SK-N-SH treated with all-trans-retinoic acid at 6 μM for 48 hours (cell line): ENCODE data around the gene KRTAP2-3.
"Not testable (repeated sequence)": the region's sequence is repeated elsewhere in the genome, so short reads cannot be mapped to it uniquely, and the experiment has no call there.

ENCODE experiments used
- ATAC-seq: fragments of 200-7000 bp; cut with Tn5 transposase; 3 replicates; pipeline ENCODE4 v1.9.1; 2020; ENCODE audit warnings: mild to moderate bottlenecking, moderate library complexity
- ARNTL ChIP-seq: fragments of 450-650 bp; formaldehyde crosslinking; IDR thresholded peaks from 2 replicates; pipeline ENCODE4 v1.5.0; 2020; ENCODE audit warnings: low read depth, mild to moderate bottlenecking, moderate library complexity, borderline replicate concordance
- BACH2 ChIP-seq: fragments of 250-450 bp; sonication (Bioruptor Pico); IDR thresholded peaks from 2 replicates; pipeline ENCODE4 v1.9.0; 2021; ENCODE audit warnings: mild to moderate bottlenecking, borderline replicate concordance
- CSRNP3 ChIP-seq: fragments of 250-450 bp; sonication (Bioruptor Pico); IDR thresholded peaks from 2 replicates; pipeline ENCODE4 v1.5.1; 2021; ENCODE audit warnings: mild to moderate bottlenecking, moderate library complexity
- ISL1 ChIP-seq: fragments of 250-450 bp; sonication (Bioruptor Pico); IDR thresholded peaks from 2 replicates; pipeline ENCODE4 v2.1.2; 2022; ENCODE audit warnings: mild to moderate bottlenecking, moderate library complexity
- POU6F1 ChIP-seq: fragments of 250-450 bp; sonication (Bioruptor Pico); IDR thresholded peaks from 2 replicates; pipeline ENCODE4 v1.8.0; 2021; ENCODE audit warnings: low read depth, mild to moderate bottlenecking, moderate library complexity, borderline replicate concordance
- PPARA ChIP-seq: fragments of 250-450 bp; sonication (Bioruptor Pico); IDR thresholded peaks from 2 replicates; pipeline ENCODE4 v1.5.0; 2020; ENCODE audit warnings: mild to moderate bottlenecking, borderline replicate concordance
- SNAI2 ChIP-seq: fragments of 250-450 bp; sonication (Bioruptor Pico); IDR thresholded peaks from 2 replicates; pipeline ENCODE4 v1.5.0; 2020; ENCODE audit warnings: mild to moderate bottlenecking, moderate library complexity
- ZC3H10 ChIP-seq: fragments of 250-450 bp; sonication (Bioruptor Pico); IDR thresholded peaks from 2 replicates; pipeline ENCODE4 v1.5.1; 2021; ENCODE audit warnings: mild to moderate bottlenecking, moderate library complexity
- ZFP3 ChIP-seq: fragments of 250-450 bp; sonication (Bioruptor Pico); IDR thresholded peaks from 2 replicates; pipeline ENCODE4 v1.5.0; 2020; ENCODE audit warnings: mild to moderate bottlenecking, moderate library complexity
- ZFP30 ChIP-seq: fragments of 450-650 bp; formaldehyde crosslinking; IDR thresholded peaks from 2 replicates; pipeline ENCODE4 v1.5.0; 2022; ENCODE audit warnings: mild to moderate bottlenecking, moderate library complexity
- ZNF565 ChIP-seq: fragments of 450-650 bp; formaldehyde crosslinking; conservative IDR thresholded peaks from 2 replicates; pipeline ENCODE4 v1.5.0; 2020; ENCODE audit warnings: low read depth, mild to moderate bottlenecking, moderate library complexity
- ZNF70 ChIP-seq: fragments of 450-650 bp; formaldehyde crosslinking; IDR thresholded peaks from 2 replicates; pipeline ENCODE4 v1.5.0; 2020; ENCODE audit warnings: mild to moderate bottlenecking, moderate library complexity
- ZNF8 ChIP-seq: fragments of 450-650 bp; formaldehyde crosslinking; IDR thresholded peaks from 2 replicates; pipeline ENCODE4 v1.5.0; 2020; ENCODE audit warnings: mild to moderate bottlenecking, moderate library complexity
- TF ChIP-seq, protein P1 (sequence below): fragments of 250-450 bp; sonication (Bioruptor Pico); IDR thresholded peaks from 2 replicates; pipeline ENCODE4 v1.8.0; 2020; ENCODE audit warnings: mild to moderate bottlenecking, moderate library complexity, borderline replicate concordance

Gene KRTAP2-3

GRCh38 chr17:41048441-41048840 lies 11.5 kb downstream of the KRTAP2-3 start:
- ATAC-seq = peak; percentile 28; the same call in 1 of the 3 replicates
- no peak for TF ChIP-seq CSRNP3 (CRISPR knock-in tag)
- TF ChIP-seq ZFP30 = no peak
- no peak for TF ChIP-seq ZNF565
- no peak for TF ChIP-seq POU6F1 (CRISPR knock-in tag)
- no peak for TF ChIP-seq BACH2 (CRISPR knock-in tag)

- not testable (repeated sequence) for ATAC-seq
Observed at GRCh38 chr17:41046735-41047465, 13.0 kb downstream of the KRTAP2-3 start, which contains the start of gene KRTAP2-1. KRTAP2-1 (minus strand) TSS chr17:41047316; CDS start chr17:41047267, 49 bp downstream.

GRCh38 chr17:41042953-41043352 lies 17.0 kb downstream of the KRTAP2-3 start:
- no peak for TF ChIP-seq CSRNP3 (CRISPR knock-in tag)
- TF ChIP-seq PPARA (CRISPR knock-in tag) = no peak
- TF ChIP-seq ZFP3 = no peak
- no peak for TF ChIP-seq ZNF70 (CRISPR knock-in tag)
- TF ChIP-seq, protein P1, sequence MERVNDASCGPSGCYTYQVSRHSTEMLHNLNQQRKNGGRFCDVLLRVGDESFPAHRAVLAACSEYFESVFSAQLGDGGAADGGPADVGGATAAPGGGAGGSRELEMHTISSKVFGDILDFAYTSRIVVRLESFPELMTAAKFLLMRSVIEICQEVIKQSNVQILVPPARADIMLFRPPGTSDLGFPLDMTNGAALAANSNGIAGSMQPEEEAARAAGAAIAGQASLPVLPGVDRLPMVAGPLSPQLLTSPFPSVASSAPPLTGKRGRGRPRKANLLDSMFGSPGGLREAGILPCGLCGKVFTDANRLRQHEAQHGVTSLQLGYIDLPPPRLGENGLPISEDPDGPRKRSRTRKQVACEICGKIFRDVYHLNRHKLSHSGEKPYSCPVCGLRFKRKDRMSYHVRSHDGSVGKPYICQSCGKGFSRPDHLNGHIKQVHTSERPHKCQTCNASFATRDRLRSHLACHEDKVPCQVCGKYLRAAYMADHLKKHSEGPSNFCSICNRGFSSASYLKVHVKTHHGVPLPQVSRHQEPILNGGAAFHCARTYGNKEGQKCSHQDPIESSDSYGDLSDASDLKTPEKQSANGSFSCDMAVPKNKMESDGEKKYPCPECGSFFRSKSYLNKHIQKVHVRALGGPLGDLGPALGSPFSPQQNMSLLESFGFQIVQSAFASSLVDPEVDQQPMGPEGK = no peak
- no peak for TF ChIP-seq ZFP30
- no peak for TF ChIP-seq ISL1
- TF ChIP-seq SNAI2 = no peak
- TF ChIP-seq ZNF8 (CRISPR knock-in tag) = no peak
- TF ChIP-seq, all 23 proteins: peak for 0
- ATAC-seq = no peak

GRCh38 chr17:41040783-41041571 lies 18.9 kb downstream of the KRTAP2-3 start, which contains the start of gene KRTAP1-1:
KRTAP1-1 (minus strand) TSS chr17:41041450; CDS start chr17:41041397, 53 bp downstream.
- ATAC-seq = not testable (repeated sequence)

GRCh38 chr17:41037853-41038350 lies 22.0 kb downstream of the KRTAP2-3 start:
- ATAC-seq = no peak
- TF ChIP-seq PPARA (CRISPR knock-in tag) = no peak
- no peak for TF ChIP-seq ZC3H10
- no peak for TF ChIP-seq ARNTL
- no peak for TF ChIP-seq SNAI2
- TF ChIP-seq ZFP30 = no peak
- no peak for TF ChIP-seq ZNF8 (CRISPR knock-in tag)

DNA sequence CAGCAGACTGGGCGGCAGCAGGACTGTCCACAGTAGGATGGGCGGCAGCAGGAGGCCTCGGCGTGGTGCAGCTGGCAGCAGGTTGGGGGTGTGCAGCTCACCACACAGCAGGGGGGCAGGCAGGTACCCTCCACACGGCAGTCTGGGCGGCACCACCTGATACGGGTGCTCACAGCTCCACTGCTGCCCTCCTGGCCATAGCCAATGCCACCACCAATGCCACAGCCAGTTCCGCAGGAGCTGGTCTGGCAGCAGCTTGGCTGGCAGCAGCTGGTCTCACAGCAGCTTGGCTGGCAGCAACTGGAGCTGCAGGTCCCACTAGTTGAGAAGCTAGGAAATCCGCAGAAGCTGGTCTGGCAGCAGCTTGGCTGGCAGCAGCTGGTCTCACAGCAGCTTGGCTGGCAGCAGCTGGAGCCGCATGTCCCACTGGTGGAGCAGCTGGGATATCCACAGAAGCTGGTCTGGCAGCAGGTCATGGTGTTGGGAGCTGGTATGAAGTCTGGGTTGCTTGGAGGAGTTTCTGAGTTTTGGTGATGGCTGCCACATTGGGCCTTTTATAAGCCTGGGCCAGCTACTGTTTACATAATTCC lies 25.5 kb downstream of the KRTAP2-3 start, which contains the start of gene KRTAP1-3:
TSS of gene KRTAP1-3 (minus strand) at position 529 of the 590 bp plus-strand sequence. CDS start at position 476, 53 bp downstream.
- not testable (repeated sequence) for ATAC-seq
